Testis (tissue), 2 donors: ENCODE measurements around the gene FOXP4.

ENCODE experiments used
- POLR2A ChIP-seq: fragments of 450-650 bp; IDR thresholded peaks from one replicate; pipeline ENCODE4 v1.6.1; 2017; ENCODE audit warnings: antibody characterized with exemption, mild to moderate bottlenecking, moderate library complexity
- TF ChIP-seq, protein P1 (sequence below), 3 experiments: fragments of 450-650 bp in 2 of 3; fragments of 200-600 bp in 1 of 3; sonication (generic) in 1 of 3; IDR thresholded peaks; one replicate each; pipeline ENCODE4 v1.5.1; 2016 to 2019; ENCODE audit warnings: antibody characterized with exemption in 3 of 3, mild to moderate bottlenecking in 2 of 3, moderate library complexity in 1 of 3

DNA sequence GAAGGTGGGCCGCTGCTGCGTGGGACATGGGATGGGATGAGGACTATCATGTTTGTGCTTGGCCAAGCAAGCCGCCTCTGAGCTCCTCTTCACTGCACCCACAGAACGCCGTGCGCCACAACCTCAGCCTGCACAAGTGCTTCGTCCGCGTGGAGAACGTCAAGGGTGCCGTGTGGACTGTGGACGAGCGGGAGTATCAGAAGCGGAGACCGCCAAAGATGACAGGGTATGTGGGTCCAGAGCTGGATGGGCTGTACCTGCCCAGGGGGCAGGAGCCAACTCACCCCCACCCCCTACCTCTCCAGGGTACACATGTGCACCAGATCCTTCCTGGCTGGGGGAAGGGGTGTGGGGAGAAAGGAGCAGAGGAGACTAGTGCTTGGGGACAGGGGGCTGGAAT is 48.6 kb downstream of the FOXP4 start:
- TF ChIP-seq POLR2A: no peak
- TF ChIP-seq, protein P1, sequence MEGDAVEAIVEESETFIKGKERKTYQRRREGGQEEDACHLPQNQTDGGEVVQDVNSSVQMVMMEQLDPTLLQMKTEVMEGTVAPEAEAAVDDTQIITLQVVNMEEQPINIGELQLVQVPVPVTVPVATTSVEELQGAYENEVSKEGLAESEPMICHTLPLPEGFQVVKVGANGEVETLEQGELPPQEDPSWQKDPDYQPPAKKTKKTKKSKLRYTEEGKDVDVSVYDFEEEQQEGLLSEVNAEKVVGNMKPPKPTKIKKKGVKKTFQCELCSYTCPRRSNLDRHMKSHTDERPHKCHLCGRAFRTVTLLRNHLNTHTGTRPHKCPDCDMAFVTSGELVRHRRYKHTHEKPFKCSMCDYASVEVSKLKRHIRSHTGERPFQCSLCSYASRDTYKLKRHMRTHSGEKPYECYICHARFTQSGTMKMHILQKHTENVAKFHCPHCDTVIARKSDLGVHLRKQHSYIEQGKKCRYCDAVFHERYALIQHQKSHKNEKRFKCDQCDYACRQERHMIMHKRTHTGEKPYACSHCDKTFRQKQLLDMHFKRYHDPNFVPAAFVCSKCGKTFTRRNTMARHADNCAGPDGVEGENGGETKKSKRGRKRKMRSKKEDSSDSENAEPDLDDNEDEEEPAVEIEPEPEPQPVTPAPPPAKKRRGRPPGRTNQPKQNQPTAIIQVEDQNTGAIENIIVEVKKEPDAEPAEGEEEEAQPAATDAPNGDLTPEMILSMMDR (IDR thresholded peaks at IDR 0.05): no peak
